ENCODE measurements around the gene ANTKMT. TPM values are rescaled to one million over a fixed set of nuclear protein-coding genes. Genes with fewer than 3 reads are reported as not detected.
"Not testable (repeated sequence)": the region's sequence is repeated elsewhere in the genome, so short reads cannot be mapped to it uniquely, and the experiment has no call there.

ANTKMT gene
- total RNA-seq, 1 experiment from 2014 or later: 29.8 TPM

DNA sequence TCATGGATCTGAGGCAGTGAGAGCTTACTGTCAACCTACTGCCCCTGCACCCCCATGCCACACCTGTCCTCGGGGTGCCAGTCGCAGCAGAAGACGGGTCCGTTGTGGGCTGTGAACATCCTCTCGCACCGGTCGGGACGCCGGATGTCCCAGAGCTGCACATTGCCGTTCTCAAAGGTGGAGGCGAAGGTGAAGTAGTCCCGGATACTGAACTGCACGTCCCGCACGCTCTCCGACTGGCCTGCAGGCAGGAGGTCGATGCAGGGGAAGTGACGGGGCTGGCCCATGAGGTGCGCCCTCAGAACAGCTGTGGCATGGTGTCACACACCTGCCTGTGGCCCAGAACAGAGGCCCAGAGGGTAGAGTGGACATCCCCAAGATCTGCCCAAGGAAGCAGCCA lies 33.4 kb upstream of the ANTKMT start:
- H3K4me3 ChIP-seq (ENCODE audit: insufficient read depth, low read depth, low read length): no peak overlapping the region
- H3K27me3 ChIP-seq (ENCODE audit: control insufficient read depth, insufficient read depth, low read length): peaks cover 12% of the 10 kb centered on the region
- no peak for DNase-seq
- H3K36me3 ChIP-seq (replicated peaks; ENCODE audit: control insufficient read depth, insufficient read depth, low read length): peaks cover 2% of the 10 kb centered on the region

DNA sequence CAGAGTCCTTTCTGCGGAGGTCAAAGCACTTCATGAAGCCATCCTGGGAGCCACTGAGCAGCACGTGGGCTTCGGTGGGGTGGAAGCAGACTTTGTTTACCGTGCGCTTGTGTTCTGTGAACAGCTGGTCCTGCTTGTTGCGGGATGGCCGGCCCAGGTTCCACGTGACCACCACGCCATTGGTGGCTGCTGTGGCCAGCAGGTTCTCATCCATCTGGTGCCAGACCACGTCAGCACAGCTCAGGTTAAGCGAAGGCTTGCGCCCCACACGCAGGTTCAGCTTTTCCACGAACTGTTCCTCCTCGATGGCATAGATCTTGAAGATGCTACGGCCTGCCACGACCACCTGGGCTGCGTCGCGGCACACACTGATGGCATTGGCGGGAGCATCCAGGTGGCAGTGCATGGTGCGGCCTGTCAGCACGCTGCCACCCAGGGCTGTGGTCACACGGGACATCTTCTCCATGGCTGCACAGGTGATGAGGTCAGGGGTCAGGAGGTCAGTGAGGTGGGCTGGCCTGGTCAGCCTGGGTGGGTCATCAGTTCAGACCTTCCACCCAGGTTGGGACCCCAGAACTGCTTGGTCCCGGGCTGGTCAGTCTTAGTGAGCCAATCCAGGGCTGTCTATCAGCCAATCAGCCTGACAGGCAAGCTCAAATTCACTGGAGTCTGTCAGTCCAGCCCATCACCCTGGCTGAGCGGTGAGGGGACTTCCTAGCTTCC lies 31.6 kb upstream of the ANTKMT start:
- no peaks in the 10 kb centered on the region for H3K36me3 ChIP-seq (replicated peaks; ENCODE audit: control insufficient read depth, insufficient read depth, low read length)
- peak overlapping the region; percentile 80 for H3K4me3 ChIP-seq (ENCODE audit: insufficient read depth, low read depth, low read length)
- DNase-seq: no peak
- H3K27me3 ChIP-seq (ENCODE audit: control insufficient read depth, insufficient read depth, low read length): peaks cover 30% of the 10 kb centered on the region

DNA sequence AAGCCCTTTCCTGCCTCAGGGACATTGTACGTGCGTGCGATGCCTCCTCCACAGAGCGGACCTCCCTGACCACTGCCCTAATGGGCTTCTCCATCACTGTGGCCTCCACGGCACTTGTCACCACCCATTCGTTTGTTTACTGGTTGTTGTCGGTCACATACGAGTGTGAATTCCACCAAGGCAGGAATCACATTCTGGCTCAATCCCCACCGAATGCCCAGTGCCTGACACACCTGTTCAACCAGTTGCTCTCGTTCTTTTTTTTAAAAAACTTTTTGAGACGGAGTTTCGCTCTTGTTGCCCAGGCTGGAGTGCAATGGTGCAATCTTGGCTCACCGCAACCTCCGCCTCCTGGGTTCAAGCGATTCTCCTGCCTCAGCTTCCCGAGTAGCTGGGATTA lies 29.7 kb upstream of the ANTKMT start:
- peaks cover 46% of the 10 kb centered on the region for H3K27me3 ChIP-seq (ENCODE audit: control insufficient read depth, insufficient read depth, low read length)
- not testable (repeated sequence) for DNase-seq; H3K4me3 ChIP-seq (ENCODE audit: insufficient read depth, low read depth, low read length); H3K36me3 ChIP-seq (replicated peaks; ENCODE audit: control insufficient read depth, insufficient read depth, low read length)

DNA sequence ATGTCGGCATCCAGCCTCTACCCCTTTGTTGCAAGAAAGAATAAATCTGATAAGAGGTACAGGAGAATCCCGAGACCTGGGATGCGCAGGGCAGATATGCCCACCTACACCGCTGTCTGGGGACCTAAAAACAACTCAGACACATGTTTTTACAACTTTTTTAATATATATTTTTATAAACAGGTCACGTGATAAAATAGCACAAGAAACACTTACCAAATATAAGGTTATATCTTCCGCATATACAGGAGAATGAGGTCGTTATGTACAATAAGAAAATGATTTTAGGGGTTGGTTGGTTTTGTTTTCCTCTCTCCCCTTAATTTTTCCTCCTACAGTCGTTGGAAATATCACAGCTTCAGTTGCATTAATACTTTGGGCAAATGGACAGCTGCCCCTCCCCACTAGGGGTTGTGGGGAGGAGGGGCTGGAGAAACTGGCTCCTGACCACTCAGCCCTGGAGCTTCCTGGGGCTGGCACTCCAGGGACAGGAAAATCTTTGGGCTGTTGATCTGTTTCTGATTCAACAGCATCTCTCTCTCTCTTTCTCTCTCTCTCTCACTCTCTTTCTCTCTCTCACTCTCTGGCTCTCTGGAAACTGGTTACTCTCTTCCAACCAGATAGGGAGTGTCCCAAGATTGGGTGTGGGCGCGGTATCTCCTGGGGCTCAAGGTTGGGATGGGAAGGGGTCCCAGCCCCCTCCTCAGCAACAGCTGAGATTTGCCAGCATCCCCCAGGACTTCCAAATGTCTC lies 28.4 kb upstream of the ANTKMT start:
- no peak overlapping the region for H3K4me3 ChIP-seq (ENCODE audit: insufficient read depth, low read depth, low read length)
- peak; percentile 58 for DNase-seq
- H3K27me3 ChIP-seq (ENCODE audit: control insufficient read depth, insufficient read depth, low read length): peaks cover 53% of the 10 kb centered on the region
- H3K36me3 ChIP-seq (replicated peaks; ENCODE audit: control insufficient read depth, insufficient read depth, low read length): no peaks in the 10 kb centered on the region

DNA sequence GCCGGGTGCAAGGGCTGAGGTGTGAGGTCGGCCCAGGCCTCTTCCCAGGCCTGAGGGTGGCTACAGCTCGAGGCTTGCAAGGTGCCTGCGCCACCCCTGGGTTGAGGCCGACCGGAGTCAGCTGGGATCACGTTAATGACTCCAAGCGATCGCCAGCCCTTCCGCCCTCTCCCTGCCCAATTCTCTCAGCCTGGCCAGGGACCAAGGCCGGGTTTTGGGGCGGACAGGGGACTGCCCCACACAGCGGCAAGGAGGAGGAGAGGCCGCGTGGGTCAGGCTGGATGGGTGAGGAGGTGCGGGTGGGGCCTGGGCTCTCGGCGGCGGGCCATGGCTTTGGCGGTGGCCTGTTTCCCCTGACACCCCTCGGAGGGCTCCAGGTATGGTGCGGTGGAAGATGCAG lies 27.6 kb upstream of the ANTKMT start:
- Histone ChIP-seq H3K4me3 (ENCODE audit: insufficient read depth, low read depth, low read length) (peak overlapping the region; percentile 53; the same call in 1 of the 2 replicates), H3K36me3 (replicated peaks; ENCODE audit: control insufficient read depth, insufficient read depth, low read length) (no peaks in the 10 kb centered on the region), H3K27me3 (ENCODE audit: control insufficient read depth, insufficient read depth, low read length) (peaks cover 56% of the 10 kb centered on the region)
- no peak for DNase-seq

DNA sequence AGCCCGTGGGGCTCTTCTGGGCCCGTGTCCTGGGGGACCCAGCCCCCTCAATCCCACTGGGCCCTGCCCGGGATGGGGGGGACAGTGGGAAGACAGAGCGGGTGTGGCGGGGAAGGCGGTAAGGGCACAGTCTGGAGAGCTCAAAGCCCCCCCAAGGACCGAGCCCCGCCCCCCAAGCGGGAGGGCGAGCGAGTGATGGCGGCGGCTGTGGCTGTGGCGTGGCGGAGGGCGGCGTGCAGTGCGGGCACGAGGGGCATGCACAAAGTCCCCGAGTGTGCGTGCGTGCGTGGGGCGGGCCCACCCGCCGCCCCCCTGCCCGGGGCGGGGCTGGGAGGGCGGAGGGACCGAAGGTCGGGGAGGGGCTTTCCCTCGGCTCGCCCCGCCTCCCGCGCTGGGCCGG lies 27.2 kb upstream of the ANTKMT start:
- Histone ChIP-seq H3K4me3 (ENCODE audit: insufficient read depth, low read depth, low read length) (peak overlapping the region; percentile 53), H3K27me3 (ENCODE audit: control insufficient read depth, insufficient read depth, low read length) (peaks cover 57% of the 10 kb centered on the region), H3K36me3 (replicated peaks; ENCODE audit: control insufficient read depth, insufficient read depth, low read length) (no peaks in the 10 kb centered on the region)
- DNase-seq: peak; percentile 84

DNA sequence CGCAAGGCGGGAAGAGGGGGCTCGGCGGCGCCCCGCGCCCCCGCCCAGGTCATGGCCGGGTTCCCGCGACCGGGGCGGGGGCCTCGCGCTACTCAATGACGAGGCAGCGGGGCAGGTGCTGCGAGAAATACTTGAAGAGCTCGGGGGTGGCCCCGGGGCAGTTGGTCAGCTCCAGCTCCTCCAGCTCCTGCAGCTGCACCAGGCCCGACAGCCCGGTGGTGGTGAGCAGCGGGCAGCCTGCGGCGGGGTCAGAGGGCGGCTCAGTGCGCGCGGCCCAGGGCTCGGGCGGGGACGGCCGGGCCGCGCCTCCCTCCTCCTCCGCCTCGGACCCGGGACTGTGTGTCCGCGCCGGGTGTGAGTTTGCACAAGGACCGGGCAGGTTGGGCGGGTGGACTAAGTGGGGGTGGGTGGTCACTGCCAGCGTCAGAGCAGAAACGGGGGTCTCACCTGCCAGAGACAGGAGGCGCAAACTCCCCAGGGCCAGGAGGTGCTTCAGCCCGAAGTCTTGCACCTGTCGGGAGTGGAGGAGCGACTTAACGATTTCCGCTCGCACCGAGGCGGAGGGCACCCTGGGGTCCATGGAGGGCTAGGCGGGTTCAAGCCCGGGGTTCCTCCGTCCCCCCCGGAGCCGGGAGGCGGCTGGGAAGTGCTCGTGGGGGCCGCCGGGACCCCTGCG lies 26.6 kb upstream of the ANTKMT start:
- DNase-seq: peak; percentile 90
- H3K36me3 ChIP-seq (replicated peaks; ENCODE audit: control insufficient read depth, insufficient read depth, low read length): no peaks in the 10 kb centered on the region
- H3K27me3 ChIP-seq (ENCODE audit: control insufficient read depth, insufficient read depth, low read length): peaks cover 62% of the 10 kb centered on the region
- H3K4me3 ChIP-seq (ENCODE audit: insufficient read depth, low read depth, low read length): peak overlapping the region; percentile 53

DNA sequence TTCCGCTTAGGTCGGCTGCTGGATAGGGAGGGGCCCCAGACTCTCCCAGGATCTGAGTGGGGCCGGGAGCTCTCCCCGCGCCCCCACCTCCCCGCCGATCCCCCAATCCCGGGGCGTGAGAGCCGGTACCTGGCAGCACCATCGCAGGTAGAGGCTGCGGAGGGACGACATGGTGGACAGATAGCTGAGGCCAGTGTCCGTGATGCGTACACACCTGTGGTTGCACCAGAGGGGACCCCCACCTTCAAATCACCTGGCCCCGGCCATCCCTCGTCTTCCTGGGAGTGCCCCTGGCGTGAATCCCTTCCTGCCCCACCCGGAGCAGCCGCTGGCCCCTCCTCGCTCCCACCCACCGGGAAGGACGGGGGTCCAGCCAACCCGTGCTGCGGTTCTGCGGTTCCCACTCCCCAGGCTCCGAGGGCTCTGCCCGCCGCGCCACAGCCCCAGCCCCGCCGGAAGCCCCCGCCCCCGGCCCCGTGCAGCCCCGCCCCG lies 26.0 kb upstream of the ANTKMT start:
- H3K4me3 ChIP-seq (ENCODE audit: insufficient read depth, low read depth, low read length): peak overlapping the region; percentile 53
- H3K36me3 ChIP-seq (replicated peaks; ENCODE audit: control insufficient read depth, insufficient read depth, low read length): no peaks in the 10 kb centered on the region
- peak; percentile 98 for DNase-seq
- H3K27me3 ChIP-seq (ENCODE audit: control insufficient read depth, insufficient read depth, low read length): peaks cover 67% of the 10 kb centered on the region

DNA sequence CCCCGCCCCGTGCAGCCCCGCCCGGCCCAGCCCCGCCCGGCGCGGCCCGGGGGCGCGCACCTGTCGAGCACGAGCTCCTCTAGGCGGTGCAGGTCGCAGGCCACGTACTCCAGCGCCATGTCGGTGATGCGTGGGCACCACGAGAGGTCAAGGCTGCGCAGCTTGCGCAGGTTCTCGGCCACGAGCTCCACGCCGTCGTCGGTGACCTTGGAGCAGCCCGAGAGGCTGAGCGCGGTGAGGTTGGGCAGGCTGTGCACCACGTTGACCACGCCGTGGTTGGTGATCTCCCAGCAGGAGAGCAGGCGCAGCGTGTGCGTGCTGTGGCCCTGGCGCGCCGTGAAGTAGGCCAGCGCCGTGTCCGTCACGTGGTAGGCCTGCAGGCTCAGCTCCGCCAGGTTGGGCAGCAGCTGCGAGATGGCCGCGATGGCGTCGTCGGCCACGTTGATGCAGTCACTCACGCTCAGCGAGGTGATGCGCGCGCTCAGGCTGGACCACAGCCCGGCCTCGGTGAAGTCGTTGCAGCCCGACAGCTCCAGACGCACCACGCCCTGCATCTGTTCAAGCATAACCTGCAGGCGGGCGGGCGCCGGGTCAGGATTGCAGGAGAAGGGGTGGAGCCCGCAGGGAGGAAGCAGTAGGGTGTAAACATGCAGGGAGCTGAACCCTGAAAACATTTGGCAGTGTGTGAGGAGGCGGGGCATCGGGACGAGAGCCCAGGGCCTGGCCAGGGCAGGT lies 25.4 kb upstream of the ANTKMT start:
- Histone ChIP-seq H3K27me3 (ENCODE audit: control insufficient read depth, insufficient read depth, low read length) (peaks cover 73% of the 10 kb centered on the region), H3K36me3 (replicated peaks; ENCODE audit: control insufficient read depth, insufficient read depth, low read length) (no peaks in the 10 kb centered on the region), H3K4me3 (ENCODE audit: insufficient read depth, low read depth, low read length) (peak overlapping the region; percentile 75)
- DNase-seq: peak; percentile 84

DNA sequence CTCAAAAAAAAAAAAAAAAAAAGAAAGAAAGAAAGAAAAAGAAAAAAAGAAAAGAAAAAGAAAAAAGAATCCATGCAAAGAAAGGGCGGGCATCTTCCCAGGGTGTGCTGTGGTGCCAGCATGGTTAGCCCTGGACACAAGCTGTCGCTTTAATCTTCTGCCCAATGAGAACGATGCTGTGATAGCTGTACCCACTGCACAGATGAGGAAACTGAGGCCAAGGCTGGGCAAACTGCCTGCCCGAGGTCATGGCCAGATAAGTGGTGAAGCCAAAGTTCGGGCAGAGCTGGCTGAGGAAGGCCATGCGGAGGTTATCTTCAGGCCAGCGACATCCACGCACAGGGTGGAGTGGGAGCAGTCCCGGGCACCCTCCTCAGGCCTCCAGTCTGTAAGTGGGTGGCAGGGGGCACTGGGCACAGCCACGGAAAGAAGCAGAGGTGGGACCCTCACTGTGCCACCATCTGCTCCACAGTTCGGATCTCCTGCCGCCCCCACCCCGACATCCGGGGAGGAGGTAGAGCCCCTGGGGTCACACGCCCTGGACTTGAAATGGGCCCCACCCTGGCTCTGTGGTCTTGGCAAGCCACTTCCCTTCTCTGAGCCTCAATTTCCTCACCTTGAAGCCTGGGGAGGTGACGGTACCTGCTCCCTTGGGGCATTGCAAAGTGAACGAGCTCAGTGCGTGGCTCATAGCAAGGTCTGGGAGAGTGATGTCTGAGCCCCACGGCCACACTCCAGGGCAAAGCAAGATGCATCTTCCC lies 21.9 kb upstream of the ANTKMT start:
- Histone ChIP-seq H3K27me3 (ENCODE audit: control insufficient read depth, insufficient read depth, low read length) (peaks cover 81% of the 10 kb centered on the region), H3K4me3 (ENCODE audit: insufficient read depth, low read depth, low read length) (no peak overlapping the region), H3K36me3 (replicated peaks; ENCODE audit: control insufficient read depth, insufficient read depth, low read length) (no peaks in the 10 kb centered on the region)
- no peak for DNase-seq

DNA sequence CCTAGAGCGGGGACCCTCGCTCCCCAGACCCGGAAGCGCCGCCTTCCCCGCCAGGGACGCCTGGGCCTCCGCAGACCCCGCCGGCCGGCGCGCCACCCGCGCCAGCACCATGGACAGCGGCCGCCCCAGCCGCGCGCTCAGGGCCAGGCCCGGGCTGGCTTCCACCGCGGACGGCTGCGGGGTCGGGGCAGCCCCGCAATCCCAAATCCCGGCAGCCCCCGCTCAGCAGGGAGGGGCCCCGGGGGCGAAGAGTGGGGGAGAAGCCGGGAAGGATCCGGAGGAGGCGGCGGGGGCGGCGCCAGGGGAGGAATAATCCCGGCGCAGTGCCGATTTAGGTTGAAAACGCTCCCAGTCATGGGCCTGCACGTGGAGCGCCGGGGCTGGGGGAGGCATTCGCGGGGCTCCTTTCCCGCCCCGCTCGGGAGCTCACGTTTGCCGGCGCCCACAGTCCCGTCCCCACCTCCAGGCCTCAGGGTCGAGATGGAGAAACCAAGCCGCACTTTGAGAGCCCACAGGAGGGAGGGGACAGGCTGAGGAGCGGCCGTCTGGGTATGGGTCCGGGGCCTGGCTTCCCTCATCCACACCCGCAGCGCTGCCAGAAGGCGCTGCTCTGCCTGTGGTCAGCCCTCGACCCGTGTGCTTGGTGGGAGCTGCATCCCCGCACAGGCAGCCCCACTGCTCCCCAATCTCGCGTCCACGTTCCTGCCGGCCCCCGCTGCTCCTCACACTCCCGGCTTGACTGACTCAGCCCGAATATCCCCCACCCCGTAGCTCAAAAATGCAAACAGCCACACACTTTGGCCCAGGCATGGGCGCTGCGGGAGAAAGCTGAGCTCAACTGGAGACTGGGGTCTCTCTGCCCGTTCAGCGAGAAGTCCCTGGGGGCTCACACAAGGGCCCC lies 20.0 kb upstream of the ANTKMT start:
- Histone ChIP-seq H3K4me3 (ENCODE audit: insufficient read depth, low read depth, low read length) (0 out of 2 replicates have a peak overlapping the region, but pooled peaks have one; percentile 3), H3K36me3 (replicated peaks; ENCODE audit: control insufficient read depth, insufficient read depth, low read length) (no peaks in the 10 kb centered on the region), H3K27me3 (ENCODE audit: control insufficient read depth, insufficient read depth, low read length) (peaks cover 78% of the 10 kb centered on the region)
- peak; percentile 98 for DNase-seq

DNA sequence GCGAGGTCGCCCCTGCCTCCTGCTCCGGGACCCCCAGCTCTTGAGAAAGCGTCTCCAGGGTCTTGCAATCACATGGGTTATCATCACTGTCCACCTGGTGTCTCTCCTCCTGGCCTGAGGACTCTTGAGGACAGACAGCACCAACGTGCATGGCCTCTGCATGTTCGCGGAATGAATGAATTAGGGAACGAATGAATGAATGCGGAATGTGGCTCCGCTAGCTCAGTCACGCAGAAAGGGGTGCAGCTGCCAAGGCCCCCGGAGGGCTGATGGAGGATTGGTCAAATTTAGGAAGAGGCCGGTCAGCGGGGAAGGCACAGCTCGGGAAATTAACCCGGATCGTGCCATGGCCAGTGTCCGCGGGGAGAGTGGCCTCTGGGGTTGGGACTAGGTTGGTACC lies 18.6 kb upstream of the ANTKMT start:
- H3K27me3 ChIP-seq (ENCODE audit: control insufficient read depth, insufficient read depth, low read length): peaks cover 84% of the 10 kb centered on the region
- DNase-seq: no peak
- no peak overlapping the region for H3K4me3 ChIP-seq (ENCODE audit: insufficient read depth, low read depth, low read length)
- no peaks in the 10 kb centered on the region for H3K36me3 ChIP-seq (replicated peaks; ENCODE audit: control insufficient read depth, insufficient read depth, low read length)

DNA sequence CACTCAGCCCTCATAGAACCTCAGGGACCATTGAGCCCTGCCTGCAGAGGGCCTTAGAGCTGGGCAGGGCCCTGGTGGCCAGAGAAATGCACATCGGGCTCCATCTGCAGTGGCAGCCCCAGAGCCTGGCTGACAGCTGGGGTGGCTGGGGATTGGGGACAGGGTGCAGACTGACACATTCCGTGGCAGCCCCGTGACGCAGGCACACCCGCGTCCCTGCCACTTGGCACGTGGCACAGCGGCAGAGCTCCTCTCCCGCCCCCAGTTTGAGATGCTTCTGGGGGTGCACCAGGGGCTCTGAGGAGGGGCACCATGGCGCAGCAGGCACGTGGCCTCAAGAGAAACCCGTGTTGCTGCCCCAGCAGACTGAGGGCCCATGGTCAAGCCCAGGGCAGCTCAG lies 17.5 kb upstream of the ANTKMT start:
- Histone ChIP-seq H3K27me3 (ENCODE audit: control insufficient read depth, insufficient read depth, low read length) (peaks cover 88% of the 10 kb centered on the region), H3K4me3 (ENCODE audit: insufficient read depth, low read depth, low read length) (no peak overlapping the region), H3K36me3 (replicated peaks; ENCODE audit: control insufficient read depth, insufficient read depth, low read length) (no peaks in the 10 kb centered on the region)
- DNase-seq: peak; percentile 69
